ENCODE measurements around the gene RIMS4. TPM values are rescaled to one million over a fixed set of nuclear protein-coding genes. Genes with fewer than 3 reads are reported as not detected.

Gene RIMS4
- total RNA-seq, 1 donor from 2014 or later = 43.2 TPM

DNA sequence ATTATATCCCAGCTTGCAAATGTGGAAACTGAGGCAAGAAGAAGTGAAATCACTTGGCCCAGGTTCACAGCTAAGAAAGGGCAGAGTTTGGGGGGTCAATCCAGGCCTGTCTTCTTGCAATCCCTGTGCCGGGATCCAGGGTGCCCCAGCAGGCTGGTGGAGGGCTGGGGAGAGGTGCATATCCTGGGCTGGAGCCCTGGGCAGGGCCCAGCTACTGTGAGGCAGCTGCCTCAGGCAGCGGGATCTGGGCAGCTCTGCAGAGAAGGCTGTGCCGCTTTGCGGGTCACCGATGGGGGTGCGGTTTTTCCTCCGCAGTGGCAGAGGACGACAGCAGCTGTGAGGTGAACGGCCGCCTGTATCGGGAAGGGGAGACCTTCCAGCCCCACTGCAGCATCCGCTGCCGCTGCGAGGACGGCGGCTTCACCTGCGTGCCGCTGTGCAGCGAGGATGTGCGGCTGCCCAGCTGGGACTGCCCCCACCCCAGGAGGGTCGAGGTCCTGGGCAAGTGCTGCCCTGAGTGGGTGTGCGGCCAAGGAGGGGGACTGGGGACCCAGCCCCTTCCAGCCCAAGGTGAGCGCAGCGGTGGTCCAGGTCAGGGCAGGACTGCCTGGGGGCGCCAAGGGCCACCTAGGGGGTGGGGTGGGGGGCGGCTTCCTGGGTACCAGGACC is 85.8 kb downstream of the RIMS4 start:
- no peak for FAIRE-seq
- DNase-seq (ENCODE audit: low spot score in 2 of 2) = no peak

- FAIRE-seq = no peak
- DNase-seq (ENCODE audit: low spot score in 2 of 2) = no peak
These were observed 86.5 kb downstream of the RIMS4 start for GRCh38 chr20:44723798-44724362.

- DNase-seq (ENCODE audit: low spot score in 2 of 2) (no peak), FAIRE-seq (no peak)
These were observed 87.0 kb downstream of the RIMS4 start for GRCh38 chr20:44723391-44723790.

DNA sequence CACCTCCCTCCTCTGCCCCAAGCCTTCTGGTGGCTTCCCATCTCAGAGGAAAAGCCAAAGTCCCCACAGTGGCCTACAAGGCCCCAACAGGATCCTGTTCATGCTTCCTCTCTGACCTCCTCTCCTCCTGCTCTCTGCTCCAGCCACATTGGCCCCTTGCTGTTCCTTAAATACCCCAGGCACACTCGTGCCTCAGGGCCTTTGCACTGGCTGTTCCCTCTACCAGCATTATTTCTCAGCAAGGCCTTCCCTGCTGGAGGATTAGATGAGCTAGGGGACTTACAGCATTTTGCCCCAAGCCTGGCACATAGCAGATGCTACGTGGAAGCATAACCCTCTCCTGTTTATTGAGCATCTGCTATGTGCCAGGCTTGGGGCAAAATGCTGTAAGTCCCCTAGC is 87.4 kb downstream of the RIMS4 start:
- FAIRE-seq (no peak), DNase-seq (ENCODE audit: low spot score in 2 of 2) (no peak)

DNA sequence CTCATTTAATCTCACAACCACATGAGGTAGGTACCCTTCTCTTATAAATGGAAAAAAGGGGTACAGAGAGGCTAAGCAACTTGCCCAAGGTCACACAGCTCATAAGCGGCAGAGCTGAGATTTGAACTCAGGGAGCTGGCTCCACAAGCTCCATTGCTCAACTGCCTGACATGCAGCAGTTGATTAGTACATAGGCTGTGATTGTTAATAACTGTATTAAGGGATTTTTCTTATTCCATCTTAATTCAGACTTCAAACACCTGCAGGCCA is 88.6 kb downstream of the RIMS4 start:
- FAIRE-seq = no peak

GRCh38 chr20:44720997-44721784 is 89.2 kb downstream of the RIMS4 start:
- FAIRE-seq (no peak), DNase-seq (ENCODE audit: low spot score in 2 of 2) (no peak)

More for the DNA sequence above, 88.6 kb downstream of the RIMS4 start:
- no peak for DNase-seq (ENCODE audit: low spot score in 2 of 2)

GRCh38 chr20:44720621-44720996 is 89.7 kb downstream of the RIMS4 start:
- DNase-seq (ENCODE audit: low spot score in 2 of 2) (peak; percentile 59 to 61), FAIRE-seq (no peak)

DNA sequence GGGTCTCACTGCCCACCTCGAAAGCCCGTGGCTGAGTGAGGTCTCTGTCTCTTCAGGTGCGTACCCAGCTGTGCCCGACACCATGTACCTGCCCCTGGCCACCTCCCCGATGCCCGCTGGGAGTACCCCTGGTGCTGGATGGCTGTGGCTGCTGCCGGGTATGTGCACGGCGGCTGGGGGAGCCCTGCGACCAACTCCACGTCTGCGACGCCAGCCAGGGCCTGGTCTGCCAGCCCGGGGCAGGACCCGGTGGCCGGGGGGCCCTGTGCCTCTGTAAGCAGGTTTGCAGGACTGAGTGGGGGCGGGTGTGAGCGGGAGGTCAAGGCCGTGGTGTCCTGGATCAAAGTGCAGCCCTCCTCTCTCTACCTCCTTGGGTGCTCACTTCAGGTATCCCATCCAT is 90.5 kb downstream of the RIMS4 start:
- FAIRE-seq (no peak), DNase-seq (ENCODE audit: low spot score in 2 of 2) (no peak)

DNA sequence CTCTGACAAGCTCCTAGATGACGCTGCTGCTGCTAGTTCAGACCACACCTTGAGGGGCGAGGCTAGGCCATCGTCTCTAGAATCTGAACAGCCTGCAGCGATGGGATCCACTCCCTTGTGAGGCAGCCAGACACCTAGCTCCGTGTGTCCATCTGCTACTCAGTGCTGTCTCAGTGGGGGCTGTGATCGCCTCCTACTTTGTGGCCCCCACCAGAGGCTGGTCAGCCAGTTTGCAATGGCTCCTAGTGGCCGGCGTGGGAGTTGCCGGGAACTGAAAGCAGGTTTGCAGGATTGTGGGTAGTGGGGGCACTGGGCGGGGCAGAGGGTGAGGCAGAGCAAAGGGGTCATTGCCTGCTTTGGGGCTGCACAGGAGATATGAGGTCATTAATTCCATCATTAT is 92.4 kb downstream of the RIMS4 start:
- no peak for DNase-seq (ENCODE audit: low spot score in 2 of 2)
- no peak for FAIRE-seq

DNA sequence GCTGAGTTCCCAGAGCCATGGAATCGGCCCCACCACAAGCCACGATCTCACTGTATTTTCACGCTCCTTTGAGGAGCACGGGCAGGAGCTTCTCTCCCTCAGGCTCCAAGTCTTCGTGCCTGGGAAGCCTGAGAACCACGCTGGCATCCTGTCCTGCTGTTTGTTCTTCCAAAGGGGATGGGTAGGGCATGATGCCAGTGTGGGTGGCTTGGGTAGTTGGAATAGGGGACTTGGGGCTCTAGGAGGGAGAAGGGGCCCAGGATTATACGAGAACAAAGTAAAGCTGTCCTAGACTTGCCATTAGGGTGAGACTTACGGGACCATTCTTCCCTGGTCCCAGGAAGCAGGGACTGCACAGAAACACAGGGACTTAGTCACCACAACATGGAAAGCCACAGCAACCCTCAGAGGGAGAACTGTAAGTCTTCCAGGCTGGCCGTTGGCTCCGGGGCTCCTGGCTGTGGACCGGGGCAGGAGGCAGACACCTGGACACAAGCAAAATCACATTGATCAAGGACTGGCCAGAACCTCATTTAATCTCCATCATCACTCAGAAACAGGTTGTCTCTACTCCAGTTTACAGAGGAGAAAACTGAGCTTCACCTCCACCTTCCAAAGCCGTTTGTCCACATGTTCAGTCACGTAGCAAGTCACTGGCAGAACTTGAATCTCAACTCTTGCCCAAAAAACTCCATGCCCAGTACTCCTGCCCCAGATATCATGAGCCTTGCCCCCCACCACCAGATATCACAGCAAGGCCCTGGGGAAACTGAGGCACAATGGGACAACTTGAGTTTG is 93.8 kb downstream of the RIMS4 start:
- no peak for DNase-seq (ENCODE audit: low spot score in 2 of 2)
- no peak for FAIRE-seq

DNA sequence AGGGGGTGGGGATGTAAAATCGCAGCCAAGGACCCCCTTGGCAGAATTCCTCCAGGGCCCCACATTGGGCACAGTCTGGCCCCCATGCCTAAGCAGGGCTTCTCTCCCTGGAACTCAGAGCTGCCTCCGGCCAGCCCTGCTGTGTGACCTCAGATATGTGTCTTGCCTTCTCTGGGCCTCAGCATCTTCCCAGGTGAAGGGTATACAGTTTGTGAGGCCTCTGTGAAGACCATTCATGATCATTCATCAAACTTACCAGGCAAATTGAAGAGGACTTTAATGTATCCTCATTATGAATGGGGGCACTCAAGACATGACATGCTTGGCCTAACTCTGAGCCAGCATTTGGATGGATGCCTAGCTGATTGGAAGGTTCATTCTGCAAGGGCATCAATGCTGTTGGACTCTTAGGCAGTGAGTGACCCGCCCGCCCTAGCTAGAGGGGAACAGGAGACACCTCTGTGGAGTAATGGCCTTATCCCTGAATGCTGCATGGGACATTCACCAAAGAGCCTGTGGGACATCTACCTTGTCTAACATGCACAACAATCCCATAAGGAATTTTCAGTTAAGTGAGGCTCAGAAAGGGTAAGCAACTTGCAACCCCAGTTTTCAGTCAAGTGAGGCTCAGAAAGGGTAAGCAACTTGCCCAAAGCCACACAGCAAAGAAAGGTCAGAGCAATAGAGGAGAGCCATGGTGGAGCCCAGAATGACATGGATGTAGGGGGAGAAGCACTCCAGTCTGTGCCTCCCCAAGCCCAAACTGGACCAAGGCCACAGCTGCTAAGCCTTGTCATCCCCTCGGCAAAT is 94.6 kb downstream of the RIMS4 start:
- no peak for DNase-seq (ENCODE audit: low spot score in 2 of 2)
- FAIRE-seq = no peak

GRCh38 chr20:44714701-44715498 is 95.4 kb downstream of the RIMS4 start, which contains the start of gene CCN5:
Gene CCN5 (plus strand): TSS chr20:44715369. CDS start chr20:44715391, 22 bp downstream.
- DNase-seq (ENCODE audit: low spot score in 2 of 2) (peak in 1 of 2 donors; percentile 68), FAIRE-seq (no peak)

GRCh38 chr20:44714102-44714700 is 96.1 kb downstream of the RIMS4 start:
- no peak for DNase-seq (ENCODE audit: low spot score in 2 of 2)
- no peak for FAIRE-seq

GRCh38 chr20:44711237-44711636 is 99.1 kb downstream of the RIMS4 start:
- FAIRE-seq (no peak), DNase-seq (ENCODE audit: low spot score in 2 of 2) (no peak)

GRCh38 chr20:44709797-44710196 is 100.5 kb downstream of the RIMS4 start:
- DNase-seq (ENCODE audit: low spot score in 2 of 2) = no peak
- FAIRE-seq = no peak

GRCh38 chr20:44709380-44709779 is 101.0 kb downstream of the RIMS4 start:
- DNase-seq (ENCODE audit: low spot score in 2 of 2) (no peak), FAIRE-seq (no peak)

DNA sequence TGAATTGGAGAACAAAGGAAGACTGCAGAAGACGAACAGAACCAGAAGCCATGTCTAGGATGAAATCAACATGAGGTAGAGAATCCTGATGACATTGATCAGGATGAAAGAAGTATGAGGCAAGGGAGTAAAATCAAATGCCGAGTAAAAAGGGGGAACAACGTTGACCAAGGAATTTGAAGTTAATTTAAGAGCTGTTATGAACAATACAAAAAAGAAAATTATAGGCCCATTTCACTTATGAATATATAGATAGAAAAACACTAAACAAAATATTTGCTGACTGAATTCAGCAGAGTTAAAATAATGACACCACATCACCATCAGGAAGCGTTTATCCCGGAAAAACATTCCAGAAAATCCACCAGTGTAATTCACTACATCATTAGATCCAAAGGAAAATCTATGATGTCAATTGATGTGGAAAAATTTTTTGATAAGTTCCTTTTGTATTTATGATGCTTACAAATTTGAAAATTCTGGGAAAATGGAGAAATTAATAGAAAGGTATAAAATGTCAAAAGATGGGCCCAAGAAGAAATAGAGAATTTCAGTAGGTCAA is 103.2 kb downstream of the RIMS4 start:
- FAIRE-seq (no peak), DNase-seq (ENCODE audit: low spot score in 2 of 2) (no peak)

DNA sequence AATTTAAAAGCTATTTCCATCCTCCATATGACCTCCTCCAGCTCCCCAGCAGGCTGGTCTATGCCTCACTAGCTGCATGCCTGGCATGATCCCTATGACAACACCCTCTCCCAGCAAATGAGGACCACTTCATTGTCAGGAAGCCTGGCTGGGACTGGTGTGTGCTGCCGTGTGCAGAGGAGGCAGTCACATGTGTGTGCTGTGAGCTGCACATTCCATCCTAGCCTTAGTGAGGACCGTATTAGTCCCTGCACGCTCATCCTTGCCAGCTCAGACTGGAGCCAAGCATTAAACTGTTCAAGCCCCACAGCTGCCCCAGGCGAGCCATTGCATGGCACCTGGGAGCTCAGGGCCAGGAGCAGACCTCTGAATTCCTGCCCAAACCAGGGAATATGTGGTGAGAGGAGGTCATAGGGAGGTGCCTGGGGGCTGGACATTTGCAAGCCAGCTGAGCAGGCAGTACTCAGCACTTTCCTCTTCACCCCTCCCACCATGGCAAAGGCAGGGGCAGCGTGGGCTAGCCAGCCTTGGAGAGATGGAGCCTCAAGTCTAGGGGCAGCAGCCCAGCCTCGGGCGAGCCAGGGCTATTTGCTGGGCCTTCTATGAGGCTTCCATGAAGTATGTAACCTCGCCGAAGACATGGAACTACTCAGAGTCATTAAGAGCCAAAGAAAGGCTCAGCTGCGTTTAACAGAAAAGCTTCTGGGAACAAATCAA is 103.9 kb downstream of the RIMS4 start:
- DNase-seq (ENCODE audit: low spot score in 2 of 2) = no peak
- no peak for FAIRE-seq
